Measurements from ENCODE around the gene RGPD8. TPM values are rescaled to one million over a fixed set of nuclear protein-coding genes. Genes with fewer than 3 reads are reported as not detected.
"Not testable (repeated sequence)": the region's sequence is repeated elsewhere in the genome, so short reads cannot be mapped to it uniquely, and the experiment has no call there.

RGPD8 gene
- 20.0 TPM for total RNA-seq
- long read RNA-seq, full-length matches to known transcripts, result 3 of 5 reads
- long read RNA-seq, partial matches to known transcripts, result 0 of 5 reads
- long read RNA-seq, other reads (novel, unspliced or antisense), result 2 of 5 reads

DNA sequence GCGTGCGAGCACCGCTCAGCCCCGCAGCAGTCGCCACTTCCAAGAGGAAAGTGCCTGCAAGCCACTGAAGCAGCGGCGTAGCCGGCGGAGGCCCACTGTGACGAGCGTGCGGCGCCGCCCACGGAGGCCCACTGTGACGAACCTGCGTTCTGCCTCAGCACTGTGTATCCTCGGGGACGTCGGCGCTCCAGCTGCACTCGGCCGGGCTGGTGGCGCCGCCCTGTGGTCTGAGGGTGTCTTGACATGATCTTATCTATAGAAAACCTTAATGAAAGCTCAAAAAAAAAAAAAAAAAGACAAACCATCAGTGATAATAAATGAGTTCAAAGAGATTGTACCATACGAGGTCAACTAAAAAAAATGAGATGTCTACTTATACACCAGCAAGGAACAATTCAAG is at the start of gene RGPD8:
Gene RGPD8, minus strand, starts transcription at position 166 of the 400 bp plus-strand sequence. CDS start 192 bp downstream, outside the sequence.
- TF ChIP-seq, protein P1, sequence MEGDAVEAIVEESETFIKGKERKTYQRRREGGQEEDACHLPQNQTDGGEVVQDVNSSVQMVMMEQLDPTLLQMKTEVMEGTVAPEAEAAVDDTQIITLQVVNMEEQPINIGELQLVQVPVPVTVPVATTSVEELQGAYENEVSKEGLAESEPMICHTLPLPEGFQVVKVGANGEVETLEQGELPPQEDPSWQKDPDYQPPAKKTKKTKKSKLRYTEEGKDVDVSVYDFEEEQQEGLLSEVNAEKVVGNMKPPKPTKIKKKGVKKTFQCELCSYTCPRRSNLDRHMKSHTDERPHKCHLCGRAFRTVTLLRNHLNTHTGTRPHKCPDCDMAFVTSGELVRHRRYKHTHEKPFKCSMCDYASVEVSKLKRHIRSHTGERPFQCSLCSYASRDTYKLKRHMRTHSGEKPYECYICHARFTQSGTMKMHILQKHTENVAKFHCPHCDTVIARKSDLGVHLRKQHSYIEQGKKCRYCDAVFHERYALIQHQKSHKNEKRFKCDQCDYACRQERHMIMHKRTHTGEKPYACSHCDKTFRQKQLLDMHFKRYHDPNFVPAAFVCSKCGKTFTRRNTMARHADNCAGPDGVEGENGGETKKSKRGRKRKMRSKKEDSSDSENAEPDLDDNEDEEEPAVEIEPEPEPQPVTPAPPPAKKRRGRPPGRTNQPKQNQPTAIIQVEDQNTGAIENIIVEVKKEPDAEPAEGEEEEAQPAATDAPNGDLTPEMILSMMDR (IDR thresholded peaks at IDR 0.05), result peak; percentile 55
- H3K27me3 ChIP-seq; H3K9me3 ChIP-seq; H3K36me3 ChIP-seq; intact Hi-C loops (cut with DNase I); H3K4me1 ChIP-seq: not testable (repeated sequence)
- ATAC-seq (peak; percentile 99), DNase-seq (peak; percentile 94)
- peak within 1 kb of the TSS; percentile 54 for H3K4me3 ChIP-seq
- peak within 1 kb of the TSS; percentile 81 for H3K27ac ChIP-seq

- H3K4me1 ChIP-seq, result peaks cover 18% of the 10 kb centered on the region
- H3K27ac ChIP-seq, result peak overlapping the region; percentile 85
- peak overlapping the region; percentile 83 for H3K4me3 ChIP-seq
- no peaks in the 10 kb centered on the region for H3K36me3 ChIP-seq
- ATAC-seq (no peak), DNase-seq (no peak)
- intact Hi-C loops (cut with DNase I), result no loop called here
- H3K27me3 ChIP-seq, result no peaks in the 10 kb centered on the region
- TF ChIP-seq, protein P1 (IDR thresholded peaks at IDR 0.05), result no peak
- no peaks in the 10 kb centered on the region for H3K9me3 ChIP-seq
Observed at GRCh38 chr2:112483042-112483473, 49.6 kb upstream of the RGPD8 start.

DNA sequence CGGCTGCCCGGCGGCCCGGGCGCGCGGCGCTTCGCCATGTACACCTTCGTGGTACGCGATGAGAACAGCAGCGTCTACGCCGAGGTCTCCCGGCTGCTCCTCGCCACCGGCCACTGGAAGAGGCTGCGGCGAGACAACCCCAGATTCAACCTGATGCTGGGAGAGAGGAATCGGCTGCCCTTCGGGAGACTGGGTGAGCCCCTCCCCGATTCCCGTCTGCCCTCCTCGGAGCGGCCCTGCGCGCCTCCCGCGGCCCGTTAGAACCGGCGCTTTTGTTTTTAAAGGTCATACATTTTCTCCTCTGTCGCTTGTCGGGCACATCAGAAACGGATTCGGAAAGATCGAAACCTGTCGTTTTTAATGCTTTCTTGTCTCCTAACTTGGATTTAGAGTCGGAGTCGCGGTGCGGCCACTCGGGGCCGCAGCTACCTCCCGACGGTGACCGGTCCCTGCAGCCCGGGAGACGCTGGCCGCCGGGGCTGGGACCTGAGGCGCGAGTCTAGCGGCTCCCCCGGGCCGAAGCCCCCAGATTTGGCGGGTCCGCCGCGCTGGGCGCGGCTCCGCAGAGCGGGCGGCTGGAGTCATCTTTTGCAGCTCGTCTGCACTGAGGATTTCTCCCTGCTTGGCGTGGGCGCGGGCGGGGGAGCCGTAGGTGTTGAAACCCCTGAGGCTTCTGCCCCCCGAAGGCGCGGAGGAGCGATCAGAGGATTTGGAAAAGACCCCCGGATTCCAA is 49.0 kb upstream of the RGPD8 start:
- ATAC-seq (peak; percentile 3), DNase-seq (peak; percentile 75)
- Histone ChIP-seq H3K27me3 (no peaks in the 10 kb centered on the region), H3K36me3 (no peaks in the 10 kb centered on the region), H3K4me1 (peaks cover 18% of the 10 kb centered on the region), H3K9me3 (no peaks in the 10 kb centered on the region), H3K4me3 (peak overlapping the region; percentile 83), H3K27ac (peak overlapping the region; percentile 85)
- TF ChIP-seq, protein P1 (IDR thresholded peaks at IDR 0.05), result no peak
- intact Hi-C loops (cut with DNase I), result no loop called here

DNA sequence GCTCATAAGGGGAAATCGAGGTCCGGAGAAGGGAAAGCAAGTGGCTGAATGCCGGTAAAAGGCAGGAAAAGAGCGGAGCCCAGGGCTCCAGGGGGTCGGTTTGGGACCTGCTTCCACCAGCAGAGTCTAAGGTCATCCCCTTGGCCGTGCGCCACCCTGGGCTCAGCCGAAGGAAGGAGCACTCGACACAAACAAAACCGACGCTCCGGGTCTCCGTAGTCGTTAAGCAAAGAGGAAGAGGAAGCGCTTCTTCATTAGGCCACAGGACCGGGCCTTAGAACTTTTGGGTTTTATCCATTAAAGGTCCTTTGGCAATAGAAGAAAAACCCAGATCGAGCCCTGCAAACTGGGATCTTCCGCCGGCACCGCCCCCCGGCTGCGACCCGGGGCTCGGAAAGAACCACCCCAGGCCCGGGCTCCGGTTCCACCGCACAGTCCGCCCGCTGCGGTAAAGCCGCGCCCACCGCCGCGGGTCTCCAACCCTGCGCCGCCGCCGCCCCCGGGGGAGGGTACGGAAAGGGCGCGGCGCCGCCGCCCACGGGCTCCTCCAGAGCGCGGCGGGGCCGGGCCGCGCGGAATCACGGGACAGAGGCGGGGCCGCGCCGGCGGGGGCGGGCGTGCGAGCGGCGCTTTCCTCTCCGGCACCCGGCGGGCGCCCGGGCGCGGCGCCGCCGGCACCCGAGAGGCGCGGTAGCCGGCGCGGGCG is 48.2 kb upstream of the RGPD8 start, which contains the start of gene TTL:
Gene TTL, plus strand, starts transcription at position 629 of the 706 bp plus-strand sequence. CDS start 189 bp downstream, outside the sequence.
- ATAC-seq (peak; percentile 95), DNase-seq (peak; percentile 91)
- H3K9me3 ChIP-seq, result no peaks in the 10 kb centered on the region
- H3K4me1 ChIP-seq, result peaks cover 18% of the 10 kb centered on the region
- no peaks in the 10 kb centered on the region for H3K27me3 ChIP-seq
- peak within 1 kb of the TSS; percentile 83 for H3K4me3 ChIP-seq
- intact Hi-C loops (cut with DNase I), result no loop called here
- TF ChIP-seq, protein P1 (IDR thresholded peaks at IDR 0.05), result no peak
- H3K27ac ChIP-seq, result peak within 1 kb of the TSS; percentile 85
- H3K36me3 ChIP-seq, result no peaks in the 10 kb centered on the region

GRCh38 chr2:112481050-112481527 is 47.6 kb upstream of the RGPD8 start:
- no peaks in the 10 kb centered on the region for H3K27me3 ChIP-seq
- TF ChIP-seq, protein P1 (IDR thresholded peaks at IDR 0.05), result peak; percentile 79
- H3K36me3 ChIP-seq, result no peaks in the 10 kb centered on the region
- ATAC-seq (peak; percentile 90), DNase-seq (peak; percentile 92)
- peaks cover 18% of the 10 kb centered on the region for H3K4me1 ChIP-seq
- intact Hi-C loops (cut with DNase I), result no loop called here
- H3K27ac ChIP-seq, result peak overlapping the region; percentile 80
- no peaks in the 10 kb centered on the region for H3K9me3 ChIP-seq
- peak overlapping the region; percentile 67 for H3K4me3 ChIP-seq

All from upper lobe of right lung (tissue), 1 donor.